OCI-LY7 (cell line): Measurements from ENCODE around the gene GIMAP1. TPM values are rescaled to one million over a fixed set of nuclear protein-coding genes. Genes with fewer than 3 reads are reported as not detected.

Experiments used
- BruUV-seq: library from RNA; stranded (reverse); fragments of 400-500 nt; replicated peaks from 2 replicates; lab custom pipeline; 2021; lab: Mats Ljungman, UMichigan
- CTCF ChIA-PET: fragments of 300-600 bp; sonication (Branson Sonifier 250); formaldehyde crosslinking; loops from one replicate; lab custom pipeline; 2022; ENCODE audit warnings: antibody characterized with exemption; ENCODE audit not compliant: unreplicated experiment; lab: Charles Lee
- POLR2A ChIA-PET: fragments of 300-600 bp; sonication (Branson Sonifier 250); formaldehyde crosslinking; loops from one replicate; lab custom pipeline; 2022; ENCODE audit warnings: antibody characterized with exemption; lab: Charles Lee
- DNase-seq: peaks from one replicate; pipeline ENCODE4 v3.0.0-alpha.2; 2015; ENCODE audit warnings: low spot score
- H2AFZ ChIP-seq: fragments of 200-600 bp; sonication (generic), shearing (Covaris generic); 2 replicates; pipeline ENCODE4 v1.6.1; 2014; ENCODE audit warnings: mild to moderate bottlenecking, antibody characterized with exemption, low read length, moderate library complexity
- H3K27ac ChIP-seq: fragments of 200-600 bp; sonication (generic); 2 replicates; pipeline ENCODE4 v1.5.1; 2014; ENCODE audit warnings: mixed run types, low read depth, mild to moderate bottlenecking, moderate library complexity, low read length, inconsistent platforms; ENCODE audit not compliant: poor library complexity, severe bottlenecking
- H3K36me3 ChIP-seq: fragments of 200-600 bp; sonication (generic); 2 replicates; pipeline ENCODE4 v1.6.1; 2014; ENCODE audit warnings: mild to moderate bottlenecking, antibody characterized with exemption, low read length, moderate library complexity, mixed read lengths; ENCODE audit not compliant: insufficient read depth
- H3K4me1 ChIP-seq: fragments of 200-600 bp; sonication (generic); 2 replicates; pipeline ENCODE4 v1.5.1; 2014; ENCODE audit warnings: mild to moderate bottlenecking, low read length; ENCODE audit not compliant: insufficient read depth, poor library complexity, severe bottlenecking
- H3K4me2 ChIP-seq: fragments of 200-600 bp; sonication (generic); 2 replicates; pipeline ENCODE4 v1.6.1; 2014; ENCODE audit warnings: mild to moderate bottlenecking, low read length
- H3K4me3 ChIP-seq: fragments of 200-600 bp; sonication (generic); 2 replicates; pipeline ENCODE4 v1.5.1; 2014; ENCODE audit warnings: mild to moderate bottlenecking, low read depth, low read length; ENCODE audit not compliant: poor library complexity, severe bottlenecking
- H3K79me2 ChIP-seq: fragments of 200-600 bp; sonication (generic); 2 replicates; pipeline ENCODE4 v1.6.1; 2016; ENCODE audit warnings: low read depth, mild to moderate bottlenecking, low read length, moderate library complexity, mixed read lengths; ENCODE audit not compliant: insufficient read depth
- H3K9me2 ChIP-seq: fragments of 200-600 bp; sonication (generic); 2 replicates; pipeline ENCODE4 v1.6.1; 2016; ENCODE audit warnings: mild to moderate bottlenecking, low read length, mixed read lengths; ENCODE audit not compliant: insufficient read depth
- H3K9me3 ChIP-seq: fragments of 200-600 bp; sonication (generic); 2 replicates; pipeline ENCODE4 v1.6.1; 2014; ENCODE audit warnings: mild to moderate bottlenecking, mixed run types, low read length, mixed read lengths
- H4K20me1 ChIP-seq: fragments of 200-600 bp; sonication (generic); 2 replicates; pipeline ENCODE4 v1.6.1; 2014; ENCODE audit warnings: mild to moderate bottlenecking, antibody characterized with exemption, low read length, moderate library complexity, mixed read lengths; ENCODE audit not compliant: insufficient read depth
- CTCF ChIP-seq: fragments of 200-600 bp; sonication (generic); conservative IDR thresholded peaks from 2 replicates; pipeline ENCODE4 v1.5.1; 2014; ENCODE audit warnings: mild to moderate bottlenecking, antibody characterized with exemption, low read length, moderate library complexity, mixed read lengths
- EZH2phosphoT487 ChIP-seq: fragments of 200-600 bp; sonication (generic); IDR thresholded peaks from 2 replicates; pipeline ENCODE4 v1.6.1; 2018; ENCODE audit warnings: low read depth, borderline replicate concordance, mild to moderate bottlenecking, mixed run types, antibody characterized with exemption, low read length, moderate library complexity, mixed read lengths
- intact Hi-C: fragments of 100-400 bp; cut with micrococcal nuclease; formaldehyde crosslinking; loops from one replicate; pipeline ENCODE4 v1.10.0; 2022; ENCODE audit not compliant: unreplicated experiment
- total RNA-seq, 2 experiments: library from RNA; depleted of rRNA in 1 of 2; stranded (reverse); fragments of >200 nt in 1 of 2; shearing (Covaris generic) in 1 of 2; gene quantifications; 2 replicates each; pipeline ENCODE4 v1.2.3, GENCODE V29; 2014 to 2022

GIMAP1 gene
- total RNA-seq, 2 experiments from 2014 or later = not detected

GRCh38 chr7:150739033-150739432 is 22.6 kb downstream of the GIMAP1 start:
- Histone ChIP-seq H3K79me2 (no peaks in the 10 kb centered on the region), H3K27ac (no peak overlapping the region), H3K9me2 (no peaks in the 10 kb centered on the region), H4K20me1 (no peaks in the 10 kb centered on the region), H3K4me2 (no peak overlapping the region), H3K4me3 (no peak overlapping the region), H3K4me1 (no peaks in the 10 kb centered on the region), H3K36me3 (no peaks in the 10 kb centered on the region), H3K9me3 (no peaks in the 10 kb centered on the region), H2AFZ (no peak overlapping the region)
- CTCF ChIA-PET = no interaction called here
- POLR2A ChIA-PET = no interaction called here
- intact Hi-C loops = no loop called here
- no peak for DNase-seq
- BruUV-seq = no TSS peak
- peak; percentile 42 for TF ChIP-seq CTCF
- no peak for TF ChIP-seq EZH2phosphoT487

GRCh38 chr7:150740053-150740452 is 23.6 kb downstream of the GIMAP1 start:
- Histone ChIP-seq H2AFZ (no peak overlapping the region), H3K9me3 (no peaks in the 10 kb centered on the region), H3K36me3 (no peaks in the 10 kb centered on the region), H3K9me2 (no peaks in the 10 kb centered on the region), H4K20me1 (no peaks in the 10 kb centered on the region), H3K79me2 (no peaks in the 10 kb centered on the region), H3K4me3 (no peak overlapping the region), H3K4me2 (no peak overlapping the region), H3K4me1 (no peaks in the 10 kb centered on the region), H3K27ac (no peak overlapping the region)
- ChIA-PET CTCF (no interaction called here), POLR2A (no interaction called here)
- TF ChIP-seq CTCF (no peak), EZH2phosphoT487 (no peak)
- BruUV-seq = no TSS peak
- no peak for DNase-seq
- intact Hi-C loops = no loop called here

GRCh38 chr7:150742286-150742968 is 26.0 kb downstream of the GIMAP1 start:
- BruUV-seq = no TSS peak
- Histone ChIP-seq H4K20me1 (no peaks in the 10 kb centered on the region), H3K9me3 (no peaks in the 10 kb centered on the region), H3K79me2 (no peaks in the 10 kb centered on the region), H3K27ac (no peak overlapping the region), H3K4me2 (no peak overlapping the region), H2AFZ (no peak overlapping the region), H3K4me1 (no peaks in the 10 kb centered on the region), H3K36me3 (no peaks in the 10 kb centered on the region), H3K4me3 (no peak overlapping the region), H3K9me2 (no peaks in the 10 kb centered on the region)
- intact Hi-C loops = no loop called here
- CTCF ChIA-PET = no interaction called here
- POLR2A ChIA-PET = no interaction called here
- no peak for DNase-seq
- TF ChIP-seq CTCF (no peak), EZH2phosphoT487 (no peak)
